ENCODE data around the gene LAMA2. TPM values are rescaled to one million over a fixed set of nuclear protein-coding genes. Genes with fewer than 3 reads are reported as not detected.

The LAMA2 gene
- total RNA-seq, 2 donors from 2014 or later = 3.6 to 7.5 TPM

DNA sequence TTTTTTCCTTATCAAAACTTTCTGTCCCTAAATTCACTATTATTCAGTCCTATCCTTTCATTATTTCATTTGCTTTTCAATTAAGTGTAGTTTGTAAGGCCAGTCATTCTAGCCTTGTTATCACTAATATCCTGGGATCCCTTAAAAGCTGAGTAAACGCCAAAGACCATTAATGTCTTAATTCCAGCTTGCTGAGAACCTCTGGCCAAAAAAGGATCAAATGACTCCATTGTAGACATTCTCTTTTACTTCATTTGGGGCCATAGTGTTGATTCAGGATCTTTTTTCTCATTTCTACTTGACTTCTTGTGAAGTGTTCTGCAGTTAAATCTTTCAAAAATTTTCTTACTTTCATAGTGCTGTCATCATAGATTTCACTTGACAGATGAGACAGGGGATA, 379.7 kb downstream of the LAMA2 start:
- TF ChIP-seq, protein P1, sequence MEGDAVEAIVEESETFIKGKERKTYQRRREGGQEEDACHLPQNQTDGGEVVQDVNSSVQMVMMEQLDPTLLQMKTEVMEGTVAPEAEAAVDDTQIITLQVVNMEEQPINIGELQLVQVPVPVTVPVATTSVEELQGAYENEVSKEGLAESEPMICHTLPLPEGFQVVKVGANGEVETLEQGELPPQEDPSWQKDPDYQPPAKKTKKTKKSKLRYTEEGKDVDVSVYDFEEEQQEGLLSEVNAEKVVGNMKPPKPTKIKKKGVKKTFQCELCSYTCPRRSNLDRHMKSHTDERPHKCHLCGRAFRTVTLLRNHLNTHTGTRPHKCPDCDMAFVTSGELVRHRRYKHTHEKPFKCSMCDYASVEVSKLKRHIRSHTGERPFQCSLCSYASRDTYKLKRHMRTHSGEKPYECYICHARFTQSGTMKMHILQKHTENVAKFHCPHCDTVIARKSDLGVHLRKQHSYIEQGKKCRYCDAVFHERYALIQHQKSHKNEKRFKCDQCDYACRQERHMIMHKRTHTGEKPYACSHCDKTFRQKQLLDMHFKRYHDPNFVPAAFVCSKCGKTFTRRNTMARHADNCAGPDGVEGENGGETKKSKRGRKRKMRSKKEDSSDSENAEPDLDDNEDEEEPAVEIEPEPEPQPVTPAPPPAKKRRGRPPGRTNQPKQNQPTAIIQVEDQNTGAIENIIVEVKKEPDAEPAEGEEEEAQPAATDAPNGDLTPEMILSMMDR (IDR thresholded peaks at IDR 0.05) = no peak
- Histone ChIP-seq H3K9me3 (no peaks in the 10 kb centered on the region), H3K9ac (ENCODE audit: low read depth in 2 of 2, low read length in 2 of 2) (no peak overlapping the region), H3K4me3 (no peak overlapping the region), H3K4me1 (no peaks in the 10 kb centered on the region), H3K36me3 (no peaks in the 10 kb centered on the region), H3K27ac (no peak overlapping the region), H3K27me3 (no peaks in the 10 kb centered on the region)
- intact Hi-C loops (cut with DNase I) = no loop called here
- DNase-seq = no peak

DNA sequence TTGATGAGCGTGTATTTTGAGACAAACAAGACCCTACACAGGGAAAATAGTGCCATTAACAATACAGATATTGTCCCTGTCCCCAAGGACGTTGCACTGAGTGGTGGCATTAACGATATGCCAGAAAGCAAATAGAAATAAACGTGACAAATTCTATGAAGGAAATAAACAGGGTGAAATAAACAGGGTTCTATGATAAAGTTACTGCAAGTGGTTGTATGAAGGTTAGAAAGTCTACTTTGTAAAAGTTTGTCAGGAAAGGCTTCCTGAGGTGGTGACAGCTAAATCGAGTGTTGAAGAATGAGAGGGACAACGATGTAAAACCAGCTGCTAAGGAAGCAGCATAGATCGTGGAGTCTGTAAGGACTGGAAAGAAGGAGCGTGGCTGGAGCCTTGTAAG, 380.2 kb downstream of the LAMA2 start:
- Histone ChIP-seq H3K9me3 (no peaks in the 10 kb centered on the region), H3K9ac (ENCODE audit: low read depth in 2 of 2, low read length in 2 of 2) (no peak overlapping the region), H3K27ac (no peak overlapping the region), H3K4me3 (no peak overlapping the region), H3K36me3 (no peaks in the 10 kb centered on the region), H3K27me3 (no peaks in the 10 kb centered on the region), H3K4me1 (no peaks in the 10 kb centered on the region)
- no peak for DNase-seq
- intact Hi-C loops (cut with DNase I) = no loop called here
- TF ChIP-seq, protein P1 (IDR thresholded peaks at IDR 0.05) = no peak

DNA sequence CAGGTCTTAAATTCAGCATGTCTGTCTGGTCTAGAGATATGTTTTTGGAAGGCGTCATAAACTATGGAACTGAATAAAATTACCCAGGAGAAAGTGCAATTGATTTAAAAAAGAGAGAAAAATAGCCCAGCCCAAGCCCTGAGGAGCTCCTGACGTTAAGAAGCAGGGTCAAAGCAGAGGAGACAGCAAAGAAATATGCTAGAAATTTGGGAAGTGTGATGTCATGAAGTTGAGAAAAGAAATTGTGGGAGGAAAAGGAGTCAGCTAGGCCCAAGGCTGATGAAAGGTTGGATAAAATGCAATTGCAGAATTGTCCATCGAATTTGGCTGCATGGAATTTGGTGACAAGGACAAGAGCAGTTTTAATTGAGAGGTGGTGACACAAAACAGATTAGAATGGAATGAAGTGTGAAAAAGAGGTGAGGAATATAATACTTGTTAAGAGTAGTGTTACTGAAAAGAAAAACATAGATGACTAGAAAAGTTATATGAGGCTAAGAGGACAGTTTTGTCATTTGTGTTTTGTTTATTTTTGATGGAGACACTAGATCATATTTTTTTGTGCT, 381.6 kb downstream of the LAMA2 start:
- no peaks in the 10 kb centered on the region for H3K9me3 ChIP-seq
- H3K27ac ChIP-seq = no peak overlapping the region
- no peaks in the 10 kb centered on the region for H3K27me3 ChIP-seq
- no peaks in the 10 kb centered on the region for H3K4me1 ChIP-seq
- DNase-seq = no peak
- TF ChIP-seq, protein P1 (IDR thresholded peaks at IDR 0.05) = no peak
- no peak overlapping the region for H3K4me3 ChIP-seq
- intact Hi-C loops (cut with DNase I) = no loop called here
- no peak overlapping the region for H3K9ac ChIP-seq (ENCODE audit: low read depth in 2 of 2, low read length in 2 of 2)
- H3K36me3 ChIP-seq = no peaks in the 10 kb centered on the region

DNA sequence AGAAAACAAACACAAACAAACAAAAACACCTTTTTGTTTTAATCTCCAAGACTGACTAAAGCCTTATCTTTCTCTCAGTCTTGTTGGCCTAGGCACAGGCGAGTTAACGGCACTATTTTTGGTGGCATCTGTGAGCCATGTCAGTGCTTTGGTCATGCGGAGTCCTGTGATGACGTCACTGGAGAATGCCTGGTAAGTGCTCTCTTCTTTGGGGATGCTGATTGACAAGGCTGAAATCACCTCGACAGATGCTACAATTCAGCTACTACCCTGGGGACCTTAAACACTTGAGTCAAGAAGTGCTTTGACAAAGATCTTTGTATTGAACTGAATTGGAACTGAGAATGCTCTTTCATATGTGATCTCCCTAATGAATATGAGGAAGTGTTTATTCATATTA, 384.1 kb downstream of the LAMA2 start:
- H3K9ac ChIP-seq (ENCODE audit: low read depth in 2 of 2, low read length in 2 of 2) = no peak overlapping the region
- TF ChIP-seq, protein P1 (IDR thresholded peaks at IDR 0.05) = no peak
- H3K27me3 ChIP-seq = no peaks in the 10 kb centered on the region
- no peak overlapping the region for H3K4me3 ChIP-seq
- H3K36me3 ChIP-seq = no peaks in the 10 kb centered on the region
- no peaks in the 10 kb centered on the region for H3K9me3 ChIP-seq
- DNase-seq = no peak
- intact Hi-C loops (cut with DNase I) = no loop called here
- H3K27ac ChIP-seq = no peak overlapping the region
- no peaks in the 10 kb centered on the region for H3K4me1 ChIP-seq

DNA sequence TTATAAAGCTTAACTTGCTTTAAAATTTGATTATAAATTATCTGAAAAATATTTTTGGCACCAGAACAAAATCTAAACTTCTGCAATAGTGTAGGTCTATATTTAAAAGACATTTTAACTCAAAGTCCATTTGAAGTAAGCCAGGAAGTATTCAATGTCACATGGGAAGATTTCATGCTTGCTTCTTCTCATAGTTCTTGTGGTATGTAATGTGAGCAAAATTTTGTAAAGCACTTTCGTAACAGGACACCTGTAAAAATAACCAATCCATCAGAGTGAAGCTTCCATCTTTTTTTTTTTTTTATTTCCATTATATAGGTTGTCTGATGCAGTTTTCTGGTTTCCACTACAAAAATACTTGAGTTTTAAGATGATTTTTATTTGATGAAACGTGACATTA, 386.1 kb downstream of the LAMA2 start:
- Histone ChIP-seq H3K36me3 (no peaks in the 10 kb centered on the region), H3K9me3 (no peaks in the 10 kb centered on the region), H3K27me3 (no peaks in the 10 kb centered on the region), H3K4me3 (no peak overlapping the region), H3K9ac (ENCODE audit: low read depth in 2 of 2, low read length in 2 of 2) (no peak overlapping the region), H3K27ac (no peak overlapping the region), H3K4me1 (no peaks in the 10 kb centered on the region)
- intact Hi-C loops (cut with DNase I) = no loop called here
- TF ChIP-seq, protein P1 (IDR thresholded peaks at IDR 0.05) = no peak
- DNase-seq = no peak

All from colonic mucosa (tissue), 4 donors.